ENCODE measurements around the gene NKAIN2.

The NKAIN2 gene

GRCh38 chr6:124791156-124791555, 987.5 kb downstream of the NKAIN2 start:
- DNase-seq = no peak

DNA sequence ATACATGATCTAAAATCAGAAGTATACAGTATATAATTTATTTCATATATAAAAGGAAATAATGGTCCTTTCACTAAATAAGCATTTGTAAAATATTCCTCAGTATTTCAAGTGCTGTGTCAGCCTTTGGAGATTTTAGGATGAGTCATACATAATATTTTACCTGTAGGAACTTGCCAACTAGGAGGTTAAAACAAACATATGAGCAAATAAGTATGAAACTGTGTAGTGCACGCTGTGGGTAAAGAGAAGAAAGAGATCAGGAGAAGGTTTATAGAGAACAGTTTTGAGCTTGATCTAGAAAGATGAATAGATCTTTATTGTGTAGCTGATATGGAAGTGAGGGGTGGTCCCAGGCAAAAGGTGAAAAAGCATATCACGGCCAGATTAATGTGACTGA, 988.7 kb downstream of the NKAIN2 start:
- DNase-seq = no peak

DNA sequence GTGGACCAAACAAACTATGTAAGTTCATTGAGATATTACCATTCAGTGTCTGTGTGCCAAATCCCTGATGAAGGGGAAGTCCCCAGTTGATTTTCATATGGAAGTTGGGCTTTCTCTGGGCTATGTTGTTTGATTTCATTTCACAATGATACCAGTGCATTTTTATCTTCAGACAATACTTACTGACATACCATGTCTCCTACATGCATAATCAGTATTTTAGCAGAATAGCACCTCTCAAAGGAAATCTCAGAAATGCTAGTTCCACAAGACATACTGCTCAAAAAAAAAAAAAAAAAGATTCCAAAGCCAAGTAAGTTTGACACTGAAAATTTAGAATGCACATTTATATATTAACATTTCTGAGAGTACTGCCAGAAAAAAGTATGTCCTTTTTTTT, 989.7 kb downstream of the NKAIN2 start:
- DNase-seq = no peak

DNA sequence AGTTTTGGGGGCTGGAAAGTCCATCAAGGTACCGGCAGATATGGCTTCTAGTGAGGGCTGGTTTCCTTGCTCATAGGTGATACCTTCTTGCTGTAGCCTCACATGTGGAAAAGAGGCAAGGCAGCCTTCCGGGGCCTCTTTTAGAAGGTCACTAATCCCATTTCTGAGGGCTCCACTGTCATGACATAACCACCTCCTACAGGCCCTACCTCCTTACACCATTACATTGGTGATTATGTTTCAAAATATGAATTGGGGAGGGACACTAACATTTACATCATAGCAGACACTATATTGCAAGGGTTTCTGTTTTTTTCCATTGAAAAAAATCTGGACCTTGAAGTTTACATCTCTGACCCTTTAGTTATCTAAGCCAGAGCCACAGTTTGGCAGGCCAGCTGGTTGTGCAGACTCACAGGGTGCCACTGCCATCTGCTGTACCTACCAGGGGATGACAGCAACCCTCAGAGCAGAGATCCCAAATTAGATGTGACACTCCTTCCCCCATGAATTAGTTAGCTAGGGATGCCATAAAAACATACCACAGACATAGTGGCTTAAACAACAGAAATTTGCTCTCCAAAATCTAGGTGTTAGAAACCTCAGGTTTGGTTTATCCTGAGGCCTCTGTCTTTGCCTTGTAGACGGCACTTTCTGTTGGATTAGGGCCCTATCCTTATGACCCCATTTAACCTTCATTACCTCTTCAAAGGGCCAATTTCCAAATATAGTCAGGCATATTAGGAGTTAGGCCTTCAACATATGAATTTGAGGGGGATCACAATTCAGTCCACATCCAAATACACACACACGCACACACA, 992.2 kb downstream of the NKAIN2 start:
- DNase-seq = no peak

GRCh38 chr6:124796464-124796970, 992.9 kb downstream of the NKAIN2 start:
- DNase-seq = no peak

DNA sequence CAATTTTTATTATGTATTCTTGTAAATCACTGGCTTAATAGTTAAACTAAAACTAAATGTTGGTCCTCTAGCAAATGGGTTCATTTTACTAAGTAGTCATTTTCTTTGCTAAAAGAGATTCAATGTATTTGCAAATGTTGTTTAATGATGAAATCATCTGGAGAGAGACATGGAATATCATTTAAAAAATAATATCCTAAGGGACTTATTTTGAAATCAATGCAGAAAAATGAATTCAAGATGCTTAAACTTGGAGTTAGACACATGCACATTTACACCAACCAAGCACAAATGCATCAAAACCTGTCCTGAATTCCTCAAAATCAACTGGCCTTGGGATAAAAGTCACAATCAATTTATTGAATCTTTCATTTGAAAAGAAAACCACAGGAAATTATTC, 993.6 kb downstream of the NKAIN2 start:
- DNase-seq = no peak

DNA sequence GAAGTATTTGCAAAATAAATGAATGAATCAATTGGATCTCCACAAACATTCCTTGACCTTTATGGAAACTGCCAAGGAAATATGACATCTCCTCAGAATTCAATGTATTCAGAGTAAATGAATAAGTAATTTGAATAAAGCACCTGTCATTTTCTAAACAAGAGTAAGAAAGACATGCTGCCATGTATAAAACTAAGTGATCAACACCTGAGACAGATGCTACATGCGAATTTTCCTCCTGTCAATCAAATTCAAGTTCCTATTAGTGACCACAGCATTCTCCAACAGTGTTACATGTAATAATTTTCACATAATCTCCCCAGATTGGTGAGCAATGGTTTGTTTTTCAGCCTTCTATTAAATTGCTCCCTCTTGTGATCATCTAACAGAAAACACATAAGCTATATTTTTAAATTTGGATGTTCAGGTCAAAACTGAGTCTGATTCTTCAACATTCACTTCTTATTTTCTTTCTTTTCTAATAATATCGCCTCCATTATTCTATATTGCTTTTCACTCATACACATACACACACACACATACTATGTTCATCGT, 995.4 kb downstream of the NKAIN2 start:
- DNase-seq = no peak

DNA sequence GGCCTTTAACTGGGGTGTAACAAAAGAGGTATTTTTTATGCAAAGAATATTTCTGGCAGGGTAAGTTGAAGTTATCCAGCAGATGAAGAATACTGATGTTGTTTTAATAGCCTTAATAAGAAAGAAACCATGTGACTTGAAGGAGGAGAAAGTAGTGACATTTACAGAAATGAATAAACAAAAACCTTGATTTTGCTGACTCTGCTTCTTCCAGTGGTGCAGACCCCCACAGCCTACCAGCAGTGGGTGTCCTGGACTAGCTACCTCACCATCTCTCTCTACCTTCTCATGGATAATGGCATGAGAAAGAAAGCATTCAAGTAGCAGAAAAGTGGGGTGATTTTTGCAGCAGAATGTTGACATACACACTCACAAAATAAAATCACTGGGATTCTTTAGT, 996.0 kb downstream of the NKAIN2 start:
- DNase-seq = no peak

DNA sequence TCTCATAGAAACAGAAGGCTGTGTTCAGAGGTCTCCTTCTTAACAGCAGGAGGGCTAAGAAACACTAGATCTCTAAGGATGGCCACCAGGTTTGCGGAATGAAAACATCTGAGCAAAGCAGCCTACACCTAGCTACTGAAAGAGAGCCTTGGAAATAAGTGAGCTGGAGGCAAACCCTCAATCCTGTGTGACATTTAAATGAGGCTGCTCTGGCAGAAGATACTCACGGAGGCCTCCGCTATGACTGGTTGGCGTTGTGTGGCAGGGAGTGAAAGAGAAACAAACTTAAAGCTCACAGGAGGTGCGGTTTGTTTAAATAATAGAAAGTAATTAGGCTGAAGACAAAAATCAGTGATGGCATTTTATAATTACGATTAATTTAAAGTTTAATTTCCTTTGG, 996.6 kb downstream of the NKAIN2 start:
- peak in 1 of 2 experiments; percentile 69 for DNase-seq

GRCh38 chr6:124812067-124812466, 1008.4 kb downstream of the NKAIN2 start:
- DNase-seq = no peak

DNA sequence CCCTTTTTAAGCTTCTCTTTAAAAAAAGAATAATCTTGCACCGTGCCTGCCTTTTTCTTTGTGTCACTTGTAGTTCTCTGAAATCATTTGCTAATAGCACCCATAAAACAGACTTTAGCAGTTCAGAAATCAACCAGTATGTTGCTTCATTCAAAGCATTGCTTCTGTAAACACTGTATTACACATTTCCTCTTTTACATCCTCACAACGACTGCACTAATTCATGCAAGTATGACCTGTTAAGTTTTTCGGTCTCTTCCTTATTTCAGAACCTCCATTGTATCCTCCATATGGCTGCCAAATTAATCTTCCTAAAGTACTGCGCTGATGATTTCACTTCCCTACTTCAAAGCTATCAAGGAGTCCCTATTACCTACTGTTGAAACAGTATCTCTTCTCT, 1015.7 kb downstream of the NKAIN2 start:
- no peak for DNase-seq

DNA sequence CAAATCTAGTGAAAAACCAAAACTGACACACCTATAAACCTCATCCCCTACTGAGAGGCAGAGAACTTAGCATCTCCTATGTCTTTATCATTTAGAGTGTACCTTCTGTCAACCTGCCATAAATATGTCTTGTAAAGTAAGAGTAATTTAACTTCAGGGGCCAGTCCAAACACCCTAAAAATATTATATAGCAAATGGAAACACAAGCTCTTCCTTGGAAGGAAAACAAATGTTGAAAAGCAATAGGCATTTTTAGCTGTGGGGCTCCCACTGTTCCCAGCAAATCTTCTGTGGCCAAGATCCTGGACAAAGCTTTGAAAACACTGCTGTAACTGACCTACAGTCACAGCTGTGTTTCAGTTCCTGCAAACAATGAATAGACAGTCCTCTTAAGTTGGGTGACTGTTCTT, 1018.5 kb downstream of the NKAIN2 start:
- DNase-seq = no peak

GRCh38 chr6:124822721-124823120, 1019.1 kb downstream of the NKAIN2 start:
- no peak for DNase-seq

DNA sequence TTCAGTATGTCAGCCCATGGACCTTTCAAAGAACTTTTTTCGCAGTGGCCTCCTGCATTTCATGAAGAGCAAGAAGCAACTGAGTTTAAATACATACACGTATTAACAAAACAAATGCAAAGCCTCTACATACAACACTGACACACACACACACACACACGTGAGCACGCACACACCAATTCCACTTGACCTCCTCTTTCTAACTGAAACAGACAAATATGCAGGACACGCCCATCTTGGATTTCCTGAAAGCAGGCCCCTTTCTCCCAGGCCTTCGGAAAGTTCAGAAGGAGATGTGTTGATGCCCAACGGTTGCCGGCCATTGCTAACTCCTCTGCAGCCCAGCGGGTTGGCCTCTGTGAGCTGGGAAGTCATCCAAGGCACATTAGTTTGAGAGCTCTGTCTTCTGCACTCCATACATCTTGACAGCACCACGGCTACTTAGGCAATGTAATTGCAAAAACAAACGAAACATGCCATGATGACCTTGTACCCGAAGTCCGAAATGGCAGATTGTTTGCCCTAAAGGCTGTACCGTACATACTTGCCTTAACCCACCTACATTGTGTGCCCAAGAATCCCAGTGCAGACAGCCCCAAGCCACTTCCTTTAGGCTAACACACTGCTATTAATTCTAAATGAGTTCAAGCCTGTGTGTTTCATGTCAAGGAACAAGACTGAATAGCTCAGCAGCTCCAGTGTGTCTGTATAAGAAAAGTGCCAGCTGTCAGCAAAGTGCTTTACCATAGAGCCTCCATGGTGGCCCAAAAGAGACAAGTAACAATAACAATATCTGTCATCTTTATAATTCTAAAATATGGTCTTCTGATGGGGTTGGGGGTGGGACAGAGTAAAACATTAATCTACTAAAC, 1019.8 kb downstream of the NKAIN2 start:
- DNase-seq = no peak

GRCh38 chr6:124825564-124825963, 1021.9 kb downstream of the NKAIN2 start:
- no peak for DNase-seq

DNA sequence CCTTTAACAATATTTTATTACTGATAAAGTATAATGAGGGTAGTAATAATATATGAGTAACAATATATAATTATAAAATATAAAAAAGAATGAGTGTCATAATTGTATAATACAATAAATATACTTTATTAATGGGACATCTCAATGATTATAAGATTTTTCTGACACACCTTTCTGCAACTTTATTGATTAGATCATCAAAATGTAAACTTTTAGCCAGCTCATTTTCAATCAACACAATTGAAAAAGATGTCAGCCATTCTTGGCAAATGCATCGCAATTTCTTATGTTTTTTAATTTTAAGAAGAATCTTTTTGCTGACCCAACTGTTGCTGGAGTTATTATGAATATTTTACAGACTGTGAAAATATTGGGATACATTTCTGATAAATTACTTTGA, 1026.2 kb downstream of the NKAIN2 start:
- DNase-seq = no peak

GRCh38 chr6:124830506-124830905, 1026.8 kb downstream of the NKAIN2 start:
- no peak for DNase-seq

- no peak for DNase-seq
Measured at GRCh38 chr6:124854338-124854922, 1050.8 kb downstream of the NKAIN2 start.

DNA sequence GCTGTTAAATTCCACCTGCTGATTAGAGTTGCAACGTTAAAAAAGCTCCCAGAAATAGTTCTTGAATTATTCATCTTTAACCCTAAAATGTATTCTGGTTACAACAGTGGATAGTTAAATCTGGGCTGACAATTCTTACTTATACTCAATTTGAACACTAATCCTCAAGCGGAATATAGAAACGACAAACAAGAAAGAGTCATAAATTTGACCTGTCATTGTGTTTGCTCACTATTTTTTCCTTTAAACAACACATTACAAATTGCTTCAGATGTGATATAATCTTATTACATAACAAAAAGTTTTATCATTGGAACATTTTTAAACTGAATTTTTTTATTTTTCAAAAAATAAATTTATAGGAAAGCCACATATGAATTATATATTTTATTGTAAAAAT, 1054.1 kb downstream of the NKAIN2 start:
- no peak for DNase-seq

- DNase-seq = no peak
Measured at GRCh38 chr6:124858564-124858963, 1054.9 kb downstream of the NKAIN2 start.

- no peak for DNase-seq
Measured at GRCh38 chr6:124859366-124859765, 1055.7 kb downstream of the NKAIN2 start.

GRCh38 chr6:124866040-124866439, 1062.4 kb downstream of the NKAIN2 start:
- DNase-seq = no peak

DNA sequence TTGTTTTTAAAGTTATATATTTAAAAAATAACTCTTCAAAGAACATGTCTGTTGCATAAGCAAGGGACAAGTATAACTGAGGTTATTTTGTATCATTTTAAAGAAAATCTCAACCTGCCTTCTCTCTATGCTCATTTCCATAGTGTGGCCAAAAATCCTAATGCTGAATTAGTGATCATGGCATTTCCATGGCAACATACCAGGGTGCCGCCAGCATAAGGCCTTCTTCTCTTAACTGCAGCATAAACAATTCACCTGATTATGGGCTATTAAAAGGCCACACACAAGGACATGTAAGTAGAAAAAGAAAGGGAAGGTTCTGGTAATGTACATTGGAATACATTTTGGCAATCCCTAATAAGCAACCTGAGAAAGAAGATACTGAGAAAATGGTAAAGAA, 1063.5 kb downstream of the NKAIN2 start:
- no peak for DNase-seq
